SU-DHL-6 (cell line): ENCODE measurements around the gene SKIDA1.

Experiments
- H2AFZ ChIP-seq: fragments of 200-600 bp; sonication (generic); 2 replicates; pipeline ENCODE4 v1.6.1; 2014; ENCODE audit warnings: low read depth, mild to moderate bottlenecking, moderate library complexity, mixed read lengths, antibody characterized with exemption, low read length; ENCODE audit not compliant: severe bottlenecking
- H3F3A ChIP-seq: fragments of 200-600 bp; shearing (Covaris generic); 2 replicates; pipeline ENCODE4 v1.6.0; 2016; ENCODE audit warnings: antibody characterized with exemption, mild to moderate bottlenecking; ENCODE audit not compliant: insufficient read depth
- H3K27ac ChIP-seq: fragments of 200-600 bp; sonication (generic); 2 replicates; pipeline ENCODE4 v1.5.1; 2016; ENCODE audit warnings: low read depth, mild to moderate bottlenecking, low read length, moderate library complexity, mixed read lengths
- H3K27me3 ChIP-seq: fragments of 200-600 bp; sonication (generic), shearing (Covaris generic); 2 replicates; pipeline ENCODE4 v1.6.0; 2014; ENCODE audit warnings: mild to moderate bottlenecking, low read length
- H3K36me3 ChIP-seq: fragments of 200-600 bp; sonication (generic); 2 replicates; pipeline ENCODE4 v1.6.1; 2014; ENCODE audit warnings: mild to moderate bottlenecking, low read length, mixed read lengths
- H3K4me2 ChIP-seq: fragments of 300-600, 200-600 bp; shearing (Covaris generic), sonication (generic); 2 replicates; pipeline ENCODE4 v1.6.0; 2014; ENCODE audit warnings: low read length, low read depth, mild to moderate bottlenecking; ENCODE audit not compliant: poor library complexity, severe bottlenecking
- H3K4me3 ChIP-seq: fragments of 200-600 bp; sonication (generic); 2 replicates; pipeline ENCODE4 v1.5.1; 2014; ENCODE audit warnings: antibody characterized with exemption, low read length, mild to moderate bottlenecking, mixed read lengths; ENCODE audit not compliant: insufficient read depth, poor library complexity, severe bottlenecking
- H3K79me2 ChIP-seq: fragments of 200-600 bp; sonication (generic); 2 replicates; pipeline ENCODE4 v1.6.1; 2014; ENCODE audit warnings: mild to moderate bottlenecking, low read length, moderate library complexity; ENCODE audit not compliant: insufficient read depth
- H3K9ac ChIP-seq: fragments of 200-600 bp; sonication (generic); 2 replicates; pipeline ENCODE4 v1.7.0; 2014; ENCODE audit warnings: mild to moderate bottlenecking, low read length
- H3K9me2 ChIP-seq: fragments of 200-600 bp; sonication (generic); replicated peaks from 2 replicates; pipeline ENCODE4 v1.6.1; 2014; ENCODE audit warnings: low read length; ENCODE audit not compliant: insufficient read depth
- H3K9me3 ChIP-seq: fragments of 200-600 bp; sonication (generic); 2 replicates; pipeline ENCODE4 v1.6.1; 2014; ENCODE audit warnings: low read length, mixed read lengths; ENCODE audit not compliant: insufficient read depth
- H4K20me1 ChIP-seq: fragments of 200-600 bp; sonication (generic); 2 replicates; pipeline ENCODE4 v1.6.1; 2014; ENCODE audit warnings: low read depth, mild to moderate bottlenecking, antibody characterized with exemption, low read length, moderate library complexity, mixed read lengths
- CTCF ChIP-seq: fragments of 200-600 bp; sonication (generic); IDR thresholded peaks from one replicate; pipeline ENCODE4 v1.5.1; 2017; ENCODE audit warnings: antibody characterized with exemption, mild to moderate bottlenecking, low read length, moderate library complexity; ENCODE audit not compliant: insufficient read depth, poor library complexity, severe bottlenecking
- EZH2phosphoT487 ChIP-seq: fragments of 200-600 bp; sonication (generic), shearing (Covaris generic); conservative IDR thresholded peaks from 2 replicates; pipeline ENCODE4 v1.6.1; 2018; ENCODE audit warnings: mild to moderate bottlenecking, antibody characterized with exemption, low read length, moderate library complexity, mixed read lengths

The SKIDA1 gene

GRCh38 chr10:21512573-21513404 lies 12.7 kb downstream of the SKIDA1 start:
- Histone ChIP-seq H3K9ac (no peak overlapping the region), H3K9me2 (no peaks in the 10 kb centered on the region), H3K27ac (no peak overlapping the region), H3K27me3 (no peaks in the 10 kb centered on the region), H3K36me3 (no peaks in the 10 kb centered on the region), H3K4me3 (no peak overlapping the region), H2AFZ (no peak overlapping the region), H4K20me1 (no peaks in the 10 kb centered on the region), H3F3A (no peaks in the 10 kb centered on the region), H3K79me2 (no peaks in the 10 kb centered on the region), H3K4me2 (no peak overlapping the region), H3K9me3 (no peaks in the 10 kb centered on the region)
- TF ChIP-seq EZH2phosphoT487 (no peak), CTCF (no peak)

DNA sequence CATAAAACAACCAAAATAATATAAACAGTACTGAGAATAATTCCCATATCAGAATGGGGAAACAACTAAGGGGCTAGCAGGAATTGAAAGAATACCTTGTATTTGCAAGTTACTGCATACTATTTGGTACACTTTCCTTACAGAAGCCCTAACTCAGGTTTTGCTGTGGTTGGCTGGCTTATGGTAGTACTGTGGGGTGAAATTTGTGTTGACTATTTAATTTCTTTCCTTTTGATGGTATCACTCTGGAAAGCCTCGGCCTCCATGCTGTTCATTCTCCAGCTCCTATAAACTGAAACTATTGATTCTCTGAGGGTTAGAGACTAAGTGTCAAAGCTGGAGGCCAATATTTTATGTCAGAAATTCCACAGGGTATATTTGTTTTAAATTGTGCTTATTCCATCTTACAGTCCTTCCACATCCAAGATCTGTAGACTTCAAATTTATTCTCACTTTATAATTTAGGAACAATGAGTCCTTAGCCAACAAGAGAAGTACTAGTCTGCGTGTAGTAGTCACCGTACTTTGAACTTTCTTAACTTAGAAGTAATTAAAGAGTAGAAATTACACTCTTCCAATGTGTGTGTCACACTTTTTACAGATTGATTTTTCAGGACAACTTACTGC lies 13.4 kb downstream of the SKIDA1 start:
- no peaks in the 10 kb centered on the region for H3K79me2 ChIP-seq
- H3K36me3 ChIP-seq = no peaks in the 10 kb centered on the region
- H3K4me3 ChIP-seq = no peak overlapping the region
- H3F3A ChIP-seq = no peaks in the 10 kb centered on the region
- no peak overlapping the region for H2AFZ ChIP-seq
- H3K4me2 ChIP-seq = no peak overlapping the region
- TF ChIP-seq EZH2phosphoT487 = no peak
- no peak for TF ChIP-seq CTCF
- no peaks in the 10 kb centered on the region for H3K9me2 ChIP-seq
- H3K27me3 ChIP-seq = no peaks in the 10 kb centered on the region
- H3K9ac ChIP-seq = no peak overlapping the region
- no peaks in the 10 kb centered on the region for H3K9me3 ChIP-seq
- no peaks in the 10 kb centered on the region for H4K20me1 ChIP-seq
- no peak overlapping the region for H3K27ac ChIP-seq

DNA sequence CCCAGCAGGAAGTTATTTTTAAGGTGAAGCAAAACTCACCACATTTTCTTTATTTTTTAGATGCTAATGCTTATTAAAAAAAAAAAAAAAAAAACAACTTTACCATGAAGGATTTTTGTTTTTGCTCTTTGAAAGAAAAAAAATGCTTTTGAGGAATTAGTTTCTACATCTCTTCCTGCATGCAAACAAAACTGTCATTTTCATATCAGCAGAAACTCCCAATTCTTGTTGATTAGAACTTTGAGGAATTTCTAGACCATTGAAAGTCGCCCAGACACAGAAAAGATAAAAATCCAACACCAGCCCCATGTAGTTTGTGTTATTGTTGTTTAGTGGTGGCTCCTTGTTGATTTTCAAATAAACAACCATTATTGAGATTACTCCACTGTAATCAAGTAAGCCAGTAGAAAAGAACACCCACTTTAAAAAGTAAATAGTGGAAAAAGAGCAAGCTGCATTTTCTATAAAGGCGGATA lies 14.3 kb downstream of the SKIDA1 start:
- Histone ChIP-seq H3K36me3 (no peaks in the 10 kb centered on the region), H3K9me2 (no peaks in the 10 kb centered on the region), H3K9me3 (no peaks in the 10 kb centered on the region), H2AFZ (no peak overlapping the region), H3K9ac (no peak overlapping the region), H3K27ac (no peak overlapping the region), H4K20me1 (no peaks in the 10 kb centered on the region), H3F3A (no peaks in the 10 kb centered on the region), H3K4me2 (no peak overlapping the region), H3K79me2 (no peaks in the 10 kb centered on the region), H3K27me3 (no peaks in the 10 kb centered on the region), H3K4me3 (no peak overlapping the region)
- TF ChIP-seq EZH2phosphoT487 (no peak), CTCF (no peak)
